GM12878 (cell line): ENCODE data around the gene MTSS2. TPM values are rescaled to one million over a fixed set of nuclear protein-coding genes. Genes with fewer than 3 reads are reported as not detected.

ENCODE experiments used
- ATAC-seq: fragments of 200-7000 bp; cut with Tn5 transposase; 3 replicates; pipeline ENCODE4 v1.9.1; 2020; ENCODE audit warnings: mild to moderate bottlenecking, moderate library complexity
- BruUV-seq: library from RNA; stranded (reverse); fragments of 400-500 nt; replicated peaks from 2 replicates; lab custom pipeline; 2021; lab: Mats Ljungman, UMichigan
- CTCF ChIA-PET: fragments of 300-600 bp; sonication (Branson Sonifier 250); formaldehyde crosslinking; extraction: SDS; loops from one replicate; lab custom pipeline; 2021; ENCODE audit warnings: inconsistent platforms; lab: Yijun Ruan, JAX
- POLR2A ChIA-PET: fragments of 350-600 bp; formaldehyde crosslinking; extraction: SDS; loops from one replicate; lab custom pipeline; 2021; ENCODE audit warnings: inconsistent platforms; lab: Charles Lee
- RAD21 ChIA-PET: fragments of 300-600 bp; sonication (Branson Sonifier 250); formaldehyde crosslinking; loops from one replicate; lab custom pipeline; 2023; ENCODE audit warnings: antibody characterized with exemption; ENCODE audit not compliant: unreplicated experiment; lab: Charles Lee
- SMC1A ChIA-PET: fragments of 300-600 bp; sonication (Branson Sonifier 250); formaldehyde crosslinking; loops from one replicate; lab custom pipeline; 2023; ENCODE audit not compliant: unreplicated experiment, uncharacterized antibody; lab: Charles Lee
- DNase-seq: peaks from one replicate; pipeline ENCODE4 v3.0.0-alpha.2; 2011; ENCODE audit warnings: low read depth, low spot score
- FAIRE-seq: peaks from 3 replicates; lab custom pipeline; 2011; peaks lifted over from hg19 to GRCh38; lab: Jason Lieb, UNC
- H2AFZ ChIP-seq: 2 replicates; pipeline ENCODE4 v1.6.0; 2011; ENCODE audit warnings: low read depth, low read length, control low read depth; ENCODE audit not compliant: control insufficient read depth
- H3K27ac ChIP-seq: 2 replicates; pipeline ENCODE4 v1.5.1; 2011; ENCODE audit warnings: control low read depth; ENCODE audit not compliant: control insufficient read depth, insufficient read depth
- H3K27me3 ChIP-seq, 2 experiments: replicated peaks in 1 of 2; 2 replicates each; pipeline versions ENCODE4 v1.6.0 to v1.6.1; 2011; ENCODE audit warnings: low read length in 1 of 2; ENCODE audit not compliant: control insufficient read depth in 2 of 2, insufficient read depth in 2 of 2
- H3K36me3 ChIP-seq, 2 experiments: 2 replicates each; pipeline ENCODE4 v1.5.1; 2011; ENCODE audit warnings: low read length in 1 of 2; ENCODE audit not compliant: control insufficient read depth in 2 of 2, insufficient read depth in 2 of 2
- H3K4me1 ChIP-seq: 2 replicates; pipeline ENCODE4 v1.6.1; 2011; ENCODE audit warnings: mild to moderate bottlenecking, low read length, moderate library complexity, mixed read lengths; ENCODE audit not compliant: control insufficient read depth, insufficient read depth
- H3K4me2 ChIP-seq: 2 replicates; pipeline ENCODE4 v1.6.0; 2011; ENCODE audit warnings: control low read depth; ENCODE audit not compliant: control insufficient read depth, insufficient read depth
- H3K4me3 ChIP-seq: fragments of 200-600 bp; sonication (generic); 2 replicates; pipeline ENCODE4 v1.5.1; 2016
- H3K79me2 ChIP-seq: 2 replicates; pipeline ENCODE4 v1.6.0; 2011; ENCODE audit warnings: low read length; ENCODE audit not compliant: control insufficient read depth, insufficient read depth
- H3K9ac ChIP-seq: 2 replicates; pipeline ENCODE4 v1.8.0; 2011; ENCODE audit warnings: low read length, control low read depth, mixed read lengths; ENCODE audit not compliant: control insufficient read depth, insufficient read depth
- H3K9me3 ChIP-seq: replicated peaks from 3 replicates; pipeline ENCODE4 v1.5.1; 2011; ENCODE audit warnings: mild to moderate bottlenecking, low read length; ENCODE audit not compliant: control insufficient read depth, insufficient read depth
- H4K20me1 ChIP-seq: 2 replicates; pipeline ENCODE4 v1.6.0; 2011; ENCODE audit not compliant: control insufficient read depth, insufficient read depth
- ATF7 ChIP-seq: fragments of 450-650 bp; IDR thresholded peaks from 2 replicates; pipeline ENCODE4 v1.6.1; 2016; ENCODE audit warnings: low read depth, mild to moderate bottlenecking
- BACH1 ChIP-seq: fragments of 450-650 bp; IDR thresholded peaks from 2 replicates; pipeline ENCODE4 v1.6.1; 2017; ENCODE audit warnings: mild to moderate bottlenecking, borderline replicate concordance
- BRCA1 ChIP-seq: IDR thresholded peaks from 2 replicates; pipeline ENCODE4 v1.6.1; 2011; ENCODE audit warnings: low read depth, low read length, improper control_type of control experiment
- CHD2 ChIP-seq: IDR thresholded peaks from 2 replicates; pipeline ENCODE4 v1.6.1; 2011; ENCODE audit warnings: low read depth, low read length, improper control_type of control experiment, borderline replicate concordance
- LARP7 ChIP-seq: fragments of 450-650 bp; IDR thresholded peaks from 2 replicates; pipeline ENCODE4 v1.6.1; 2017; ENCODE audit warnings: mild to moderate bottlenecking
- MEF2B ChIP-seq: fragments of 450-650 bp; IDR thresholded peaks from 2 replicates; pipeline ENCODE4 v1.6.1; 2018; ENCODE audit warnings: mild to moderate bottlenecking, moderate library complexity; ENCODE audit not compliant: partially characterized antibody, poor library complexity, severe bottlenecking
- MLLT1 ChIP-seq: fragments of 450-650 bp; IDR thresholded peaks from 2 replicates; pipeline ENCODE4 v1.6.1; 2016; ENCODE audit warnings: mild to moderate bottlenecking
- SMAD1 ChIP-seq: fragments of 450-650 bp; IDR thresholded peaks from 2 replicates; pipeline ENCODE4 v1.6.1; 2018; ENCODE audit warnings: mild to moderate bottlenecking, low read depth; ENCODE audit not compliant: partially characterized antibody
- SMARCA5 ChIP-seq: fragments of 450-650 bp; IDR thresholded peaks from 2 replicates; pipeline ENCODE4 v1.6.1; 2017; ENCODE audit warnings: mild to moderate bottlenecking
- WGBS: methylation state at CpG from one replicate; pipeline ENCODE4 v1.1.6; 2016; ENCODE audit warnings: low lambda C conversion rate; ENCODE audit not compliant: insufficient replicate concordance, insufficient coverage; ENCODE audit errors: missing lambda C conversion rate; 5-methylcytosine and 5-hydroxymethylcytosine counted together
- in situ Hi-C: fragments of 300-500 bp; cut with MboI; formaldehyde crosslinking; loops from 9 replicates; pipeline ENCODE4 v1.14.3; 2018; ENCODE audit warnings: mixed read lengths
- intact Hi-C: fragments of 100-400 bp; cut with micrococcal nuclease; formaldehyde crosslinking; loops from one replicate; pipeline ENCODE4 v1.14.2; 2022; ENCODE audit not compliant: unreplicated experiment
- polyA plus RNA-seq, 11 experiments: library from polyadenylated mRNA; depleted of rRNA in 4 of 11; unstranded in 6 of 11; stranded (reverse) in 5 of 11; fragments of >200 nt; fragmentation: Nextera tagmentation in 4 of 11; fragmentation: Illumina TruSeq in 1 of 11; extraction: Ambion mirVana in 4 of 11; extraction: Trizol in 1 of 11; gene quantifications; 1 replicate in 1 of 11; 2 replicates in 10 of 11; pipeline versions ENCODE4 v1.2.1 to v1.2.3, GENCODE V29; 2011 to 2016; ENCODE audit warnings: inconsistent platforms in 2 of 11, missing spikeins in 2 of 11, low read depth in 1 of 11
- total RNA-seq, 4 experiments: library from RNA; depleted of rRNA in 3 of 4; stranded (reverse); fragments of >200 nt in 3 of 4; fragmentation: Illumina TruSeq in 1 of 4; extraction: Trizol in 1 of 4; gene quantifications; 2 replicates each; pipeline versions ENCODE4 v1.2.1 to v1.2.3, GENCODE V29; 2013 to 2021
- TF ChIP-seq, protein P1 (sequence below): fragments of 450-650 bp; conservative IDR thresholded peaks from 2 replicates; pipeline ENCODE4 v1.6.1; 2017; ENCODE audit warnings: mild to moderate bottlenecking, moderate library complexity

MTSS2 gene
- total and polyA plus RNA-seq, 10 of the 15 experiments (the other 5 are each of a cell fraction or from before 2014, with no cell fraction given) = under 0.01 to 0.51 (median 0.14) TPM; not detected in 4

DNA sequence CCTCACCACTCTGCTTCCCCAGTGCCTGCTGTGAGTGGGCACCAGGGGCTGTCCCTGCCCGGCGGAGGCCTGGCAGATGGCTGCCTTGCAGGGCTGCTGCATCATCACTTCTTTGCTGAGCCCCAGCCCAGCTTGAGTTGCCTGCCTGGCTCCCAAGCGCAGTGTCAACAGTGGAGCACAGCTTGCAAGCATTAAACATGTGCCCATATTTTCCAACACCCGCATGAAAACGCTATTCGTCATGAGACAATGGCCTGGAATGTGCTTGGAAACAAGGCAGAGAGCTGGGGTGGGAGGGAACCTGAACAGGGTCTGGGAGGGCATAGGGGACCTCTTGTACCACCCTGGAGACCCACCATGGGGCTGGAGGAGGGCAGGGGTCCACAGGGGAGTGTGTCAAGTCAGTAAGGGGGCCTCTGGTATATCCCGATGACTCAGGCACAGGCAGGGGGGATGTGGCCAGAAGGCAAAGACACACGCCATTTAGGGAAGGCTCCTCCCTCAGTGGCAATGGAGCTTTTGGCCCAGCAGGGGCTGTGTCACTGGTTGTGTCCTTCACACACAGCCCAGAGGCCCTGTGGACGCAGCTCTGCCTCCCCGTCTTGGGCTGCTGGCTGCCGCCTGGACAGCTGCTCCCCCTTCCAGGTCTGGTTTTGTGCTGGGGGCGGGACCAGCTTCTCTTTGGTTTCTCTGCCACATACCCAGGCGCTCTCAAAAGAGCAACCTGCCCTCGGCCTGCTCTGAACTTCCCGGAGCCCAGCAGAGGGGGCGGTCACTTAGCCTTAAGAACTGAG, 17.4 kb upstream of the MTSS2 start:
- FAIRE-seq (no peak), DNase-seq (no peak), ATAC-seq (no peak)
- CTCF ChIA-PET = no interaction called here
- Histone ChIP-seq H4K20me1 (no peaks in the 10 kb centered on the region), H3K27me3 (no peaks in the 10 kb centered on the region), H3K4me2 (no peak overlapping the region), H3K4me3 (no peak overlapping the region), H2AFZ (no peak overlapping the region), H3K9ac (no peak overlapping the region), H3K4me1 (no peaks in the 10 kb centered on the region), H3K79me2 (no peaks in the 10 kb centered on the region), H3K27ac (no peak overlapping the region), H3K9me3 (no peaks in the 10 kb centered on the region), H3K36me3 (peaks cover 0 to 2% of the 10 kb centered on the region in 2 experiments; a peak in 3 of 4 replicates)
- POLR2A ChIA-PET = no interaction called here
- intact Hi-C loops = no loop called here
- RAD21 ChIA-PET = no interaction called here
- in situ Hi-C loops = no loop called here
- 91% methylated on average over 16 of the region's 16 CpGs for WGBS
- SMC1A ChIA-PET = no interaction called here
- TF ChIP-seq, protein P1, sequence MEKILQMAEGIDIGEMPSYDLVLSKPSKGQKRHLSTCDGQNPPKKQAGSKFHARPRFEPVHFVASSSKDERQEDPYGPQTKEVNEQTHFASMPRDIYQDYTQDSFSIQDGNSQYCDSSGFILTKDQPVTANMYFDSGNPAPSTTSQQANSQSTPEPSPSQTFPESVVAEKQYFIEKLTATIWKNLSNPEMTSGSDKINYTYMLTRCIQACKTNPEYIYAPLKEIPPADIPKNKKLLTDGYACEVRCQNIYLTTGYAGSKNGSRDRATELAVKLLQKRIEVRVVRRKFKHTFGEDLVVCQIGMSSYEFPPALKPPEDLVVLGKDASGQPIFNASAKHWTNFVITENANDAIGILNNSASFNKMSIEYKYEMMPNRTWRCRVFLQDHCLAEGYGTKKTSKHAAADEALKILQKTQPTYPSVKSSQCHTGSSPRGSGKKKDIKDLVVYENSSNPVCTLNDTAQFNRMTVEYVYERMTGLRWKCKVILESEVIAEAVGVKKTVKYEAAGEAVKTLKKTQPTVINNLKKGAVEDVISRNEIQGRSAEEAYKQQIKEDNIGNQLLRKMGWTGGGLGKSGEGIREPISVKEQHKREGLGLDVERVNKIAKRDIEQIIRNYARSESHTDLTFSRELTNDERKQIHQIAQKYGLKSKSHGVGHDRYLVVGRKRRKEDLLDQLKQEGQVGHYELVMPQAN = no peak
- TF ChIP-seq CHD2 (no peak), LARP7 (no peak), BACH1 (no peak), SMARCA5 (no peak), SMAD1 (no peak), MLLT1 (no peak), ATF7 (no peak), MEF2B (no peak), BRCA1 (no peak)
- no TSS peak for BruUV-seq
